ENCODE results near the gene RAB17. TPM values are rescaled to one million over a fixed set of nuclear protein-coding genes. Genes with fewer than 3 reads are reported as not detected.

RAB17 gene
- total and polyA plus RNA-seq, 5 experiments from 2014 or later, result not detected

GRCh38 chr2:237593596-237594320 is 3.2 kb upstream of the RAB17 start:
- no peaks in the 10 kb centered on the region for H3K36me3 Mint-ChIP-seq
- POLR2A ChIA-PET, result no interaction called here
- ATAC-seq, result no peak
- no peak overlapping the region for H3K4me3 Mint-ChIP-seq
- H3K27me3 Mint-ChIP-seq, result no peaks in the 10 kb centered on the region
- H3K4me1 Mint-ChIP-seq, result peaks cover 10 to 30% (median 12%) of the 10 kb centered on the region in 4 donors
- no peaks in the 10 kb centered on the region for H3K9me3 Mint-ChIP-seq
- peak overlapping the region in 2 of 10 donors; percentile 17 to 64 for H3K27ac Mint-ChIP-seq
- no peak for DNase-seq

GRCh38 chr2:237593036-237593435 is 2.5 kb upstream of the RAB17 start:
- Mint-ChIP-seq H3K4me3 (no peak overlapping the region), H3K36me3 (no peaks in the 10 kb centered on the region), H3K27ac (peak overlapping the region in 2 of 10 donors; percentile 52 to 79), H3K27me3 (no peaks in the 10 kb centered on the region), H3K4me1 (peaks cover 8 to 23% (median 11%) of the 10 kb centered on the region in 4 donors), H3K9me3 (no peaks in the 10 kb centered on the region)
- ATAC-seq, result no peak
- POLR2A ChIA-PET, result no interaction called here
- no peak for DNase-seq

GRCh38 chr2:237592425-237592980 is 2.0 kb upstream of the RAB17 start:
- no peak for DNase-seq
- H3K4me3 Mint-ChIP-seq, result no peak overlapping the region
- no peaks in the 10 kb centered on the region for H3K27me3 Mint-ChIP-seq
- no peak for ATAC-seq
- H3K9me3 Mint-ChIP-seq, result no peaks in the 10 kb centered on the region
- peak overlapping the region in 1 of 10 donors; percentile 79 for H3K27ac Mint-ChIP-seq
- H3K4me1 Mint-ChIP-seq, result peaks cover 3 to 17% (median 11%) of the 10 kb centered on the region in 4 donors
- no peaks in the 10 kb centered on the region for H3K36me3 Mint-ChIP-seq
- POLR2A ChIA-PET, result no interaction called here

- peaks cover 3 to 17% (median 11%) of the 10 kb centered on the region in 4 donors for H3K4me1 Mint-ChIP-seq
- DNase-seq, result no peak
- POLR2A ChIA-PET, result no interaction called here
- peak overlapping the region in 4 of 10 donors; percentile 8 to 35 (median 12) for H3K4me3 Mint-ChIP-seq
- H3K27me3 Mint-ChIP-seq, result no peaks in the 10 kb centered on the region
- H3K27ac Mint-ChIP-seq, result peak overlapping the region in 6 of 10 donors; percentile 43 to 81 (median 60)
- ATAC-seq, result peak; percentile 56 to 76
- H3K36me3 Mint-ChIP-seq, result no peaks in the 10 kb centered on the region
- no peaks in the 10 kb centered on the region for H3K9me3 Mint-ChIP-seq
Measured at GRCh38 chr2:237591141-237591881, 777 bp upstream of the RAB17 start.

- no peaks in the 10 kb centered on the region for H3K9me3 Mint-ChIP-seq
- DNase-seq, result no peak
- H3K4me1 Mint-ChIP-seq, result peaks cover 3 to 17% (median 11%) of the 10 kb centered on the region in 4 donors
- H3K36me3 Mint-ChIP-seq, result no peaks in the 10 kb centered on the region
- POLR2A ChIA-PET, result no interaction called here
- peak overlapping the region in 2 of 10 donors; percentile 26 to 76 for H3K27ac Mint-ChIP-seq
- H3K27me3 Mint-ChIP-seq, result no peaks in the 10 kb centered on the region
- H3K4me3 Mint-ChIP-seq, result no peak overlapping the region
- ATAC-seq, result no peak
Measured at GRCh38 chr2:237588044-237588696, 2.4 kb downstream of the RAB17 start.

GRCh38 chr2:237585590-237586221 is 4.8 kb downstream of the RAB17 start:
- H3K9me3 Mint-ChIP-seq, result no peaks in the 10 kb centered on the region
- H3K27me3 Mint-ChIP-seq, result no peaks in the 10 kb centered on the region
- peak overlapping the region in 2 of 10 donors; percentile 45 to 83 for H3K27ac Mint-ChIP-seq
- ATAC-seq (no peak), DNase-seq (no peak)
- H3K36me3 Mint-ChIP-seq, result no peaks in the 10 kb centered on the region
- H3K4me3 Mint-ChIP-seq, result no peak overlapping the region
- H3K4me1 Mint-ChIP-seq, result peaks cover 0 to 13% (median 5%) of the 10 kb centered on the region in 4 donors
- POLR2A ChIA-PET, result no interaction called here

GRCh38 chr2:237583385-237584295 is 6.9 kb downstream of the RAB17 start:
- POLR2A ChIA-PET, result interaction anchor here (0.7 kb wide), 1 partner anchor 1127 kb away, joined by 3 read pairs; no protein-coding TSS in a partner anchor
- peaks cover 0 to 7% (median 5%) of the 10 kb centered on the region in 4 donors for H3K4me1 Mint-ChIP-seq

GRCh38 chr2:237581751-237582746 is 8.5 kb downstream of the RAB17 start:
- DNase-seq (peak; percentile 19 to 81 (median 58)), ATAC-seq (peak; percentile 97)
- Mint-ChIP-seq H3K36me3 (no peaks in the 10 kb centered on the region), H3K9me3 (no peaks in the 10 kb centered on the region), H3K27ac (peak overlapping the region in 9 of 10 donors; percentile 18 to 86 (median 65)), H3K4me1 (peaks cover 0 to 7% (median 5%) of the 10 kb centered on the region in 4 donors), H3K4me3 (peak overlapping the region in 4 of 10 donors; percentile 26 to 79 (median 36)), H3K27me3 (no peaks in the 10 kb centered on the region)
- POLR2A ChIA-PET, result interaction anchor here (0.7 kb wide), 1 partner anchor 299 kb away, joined by 3 read pairs; no protein-coding TSS in a partner anchor

More at GRCh38 chr2:237583385-237584295, 6.9 kb downstream of the RAB17 start:
- H3K4me3 Mint-ChIP-seq, result no peak overlapping the region
- H3K27me3 Mint-ChIP-seq, result no peaks in the 10 kb centered on the region
- no peaks in the 10 kb centered on the region for H3K9me3 Mint-ChIP-seq
- ATAC-seq (no peak), DNase-seq (no peak)
- no peaks in the 10 kb centered on the region for H3K36me3 Mint-ChIP-seq
- H3K27ac Mint-ChIP-seq, result peak overlapping the region in 5 of 10 donors; percentile 34 to 80 (median 71)

- POLR2A ChIA-PET, result interaction anchor here (0.7 kb wide), 1 partner anchor 300 kb away, joined by 3 read pairs; no protein-coding TSS in a partner anchor
- H3K9me3 Mint-ChIP-seq, result no peaks in the 10 kb centered on the region
- H3K4me3 Mint-ChIP-seq, result peak overlapping the region in 3 of 10 donors; percentile 26 to 79 (median 31)
- peak overlapping the region in 9 of 10 donors; percentile 12 to 77 (median 65) for H3K27ac Mint-ChIP-seq
- H3K4me1 Mint-ChIP-seq, result peaks cover 0 to 7% (median 5%) of the 10 kb centered on the region in 4 donors
- no peaks in the 10 kb centered on the region for H3K36me3 Mint-ChIP-seq
- DNase-seq (no peak), ATAC-seq (no peak)
- peaks cover 0 to 2% (median 0%) of the 10 kb centered on the region in 5 donors for H3K27me3 Mint-ChIP-seq
Measured at GRCh38 chr2:237581326-237581725, 9.2 kb downstream of the RAB17 start.

All from naive thymus-derived CD8-positive, alpha-beta T cell (primary cell).